GM21825 (cell line): Measurements from ENCODE around the gene OSTC.
"Not testable (repeated sequence)": the region's sequence is repeated elsewhere in the genome, so short reads cannot be mapped to it uniquely, and the experiment has no call there.

Source experiments
- ATAC-seq: cut with Tn5 transposase; IDR thresholded peaks from one replicate; pipeline ENCODE4 v1.9.1; 2021; ENCODE audit warnings: mild to moderate bottlenecking, moderate library complexity; ENCODE audit not compliant: unreplicated experiment

OSTC gene

DNA sequence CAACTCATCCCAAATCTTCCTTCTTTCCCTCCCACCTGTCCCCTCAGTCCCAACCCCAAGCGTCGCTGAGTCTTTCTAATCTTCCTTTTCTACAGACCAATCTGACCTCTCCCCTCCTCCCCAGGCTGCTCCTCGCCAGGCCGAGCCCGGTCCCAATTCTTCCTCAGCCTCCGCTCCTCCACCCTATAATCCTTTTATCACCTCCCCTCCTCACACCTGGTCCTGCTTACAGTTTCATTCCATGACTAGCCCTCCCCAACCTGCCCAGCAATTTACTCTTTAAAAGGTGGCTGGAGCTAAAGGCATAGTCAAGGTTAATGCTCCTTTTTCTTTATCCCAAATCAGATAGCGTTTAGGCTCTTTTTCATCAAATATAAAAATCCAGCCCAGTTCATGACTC is 60.2 kb downstream of the OSTC start:
- ATAC-seq: not testable (repeated sequence)

DNA sequence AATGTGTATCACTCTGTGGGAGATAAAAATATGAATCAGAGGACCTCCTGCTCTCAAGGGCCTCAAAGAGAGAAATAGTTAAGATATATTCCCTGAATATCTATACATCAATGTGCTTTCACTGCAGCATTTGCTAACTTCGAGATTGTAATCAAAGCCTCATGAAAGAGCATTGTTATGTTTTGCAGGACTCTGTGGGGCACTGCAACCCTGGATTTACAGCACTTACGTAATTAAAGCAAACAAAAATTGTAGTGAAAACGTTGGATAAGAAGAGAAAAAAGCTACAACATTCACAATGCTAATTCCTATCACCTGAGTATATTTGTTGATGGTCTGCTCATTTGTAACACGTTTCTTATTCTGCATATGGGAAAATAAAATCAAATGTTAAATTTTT is 64.5 kb downstream of the OSTC start:
- no peak for ATAC-seq

- ATAC-seq: no peak
Observed at GRCh38 chr4:108716340-108716739, 65.9 kb downstream of the OSTC start.

DNA sequence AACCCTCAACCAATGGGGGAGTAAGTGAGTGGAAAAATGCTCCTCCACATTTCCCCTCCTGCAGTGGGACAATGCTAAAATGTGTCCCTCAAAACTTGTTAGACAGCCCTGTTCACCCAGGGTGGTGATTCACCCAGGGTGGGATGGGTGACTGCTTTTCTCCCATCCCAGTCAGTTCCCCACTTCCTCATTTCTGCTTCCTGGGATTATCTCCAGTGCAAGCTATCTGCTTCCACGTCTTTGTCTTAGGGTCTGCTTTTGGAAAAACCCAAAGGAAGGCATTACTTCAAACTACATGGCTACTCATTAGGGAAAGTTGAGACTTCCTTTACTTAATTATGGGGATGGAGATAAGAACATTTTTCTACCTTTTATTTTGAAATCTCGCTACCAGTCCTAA is 67.0 kb downstream of the OSTC start:
- no peak for ATAC-seq
